HG03135 (cell line): ENCODE data around the gene SHB.

Experiments used
- ATAC-seq: cut with Tn5 transposase; IDR thresholded peaks from one replicate; pipeline ENCODE4 v1.9.1; 2021; ENCODE audit warnings: mild to moderate bottlenecking, moderate library complexity; ENCODE audit not compliant: unreplicated experiment

SHB gene

DNA sequence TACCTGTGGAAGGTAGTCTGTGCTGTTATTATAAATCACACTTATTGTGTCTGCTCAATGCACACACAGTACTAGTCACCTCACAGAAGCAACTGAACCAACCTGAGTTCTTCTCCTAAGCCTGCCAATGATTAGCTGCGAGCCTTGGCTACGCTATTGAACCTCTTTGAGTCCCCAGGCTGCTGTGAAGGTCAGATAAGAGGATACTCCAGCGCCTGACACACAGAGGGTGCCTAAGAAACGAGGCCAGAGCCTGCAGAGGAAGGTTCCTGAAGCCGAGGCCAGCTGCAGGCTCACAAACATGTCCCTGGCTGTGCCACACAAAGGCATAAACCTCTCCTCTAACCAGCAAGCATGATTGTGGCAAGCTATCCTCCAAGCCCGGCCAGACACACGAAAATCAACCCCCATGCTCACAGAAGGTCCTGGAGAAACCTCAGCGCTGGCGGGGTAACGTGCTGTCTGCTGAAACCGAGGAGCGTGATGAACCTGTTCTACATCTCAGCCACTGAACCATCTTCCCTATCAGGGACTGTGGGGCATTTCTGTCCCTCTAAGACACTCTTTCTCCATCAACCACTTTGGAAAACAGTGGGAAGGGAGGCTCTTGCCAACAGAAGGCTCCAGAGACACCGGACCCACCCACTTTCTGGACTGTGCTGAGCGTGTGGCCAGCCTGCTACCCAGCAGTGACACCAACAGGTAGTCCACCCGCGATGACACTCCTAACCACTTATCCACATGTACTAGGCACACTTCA is 111.9 kb downstream of the SHB start:
- ATAC-seq = no peak

DNA sequence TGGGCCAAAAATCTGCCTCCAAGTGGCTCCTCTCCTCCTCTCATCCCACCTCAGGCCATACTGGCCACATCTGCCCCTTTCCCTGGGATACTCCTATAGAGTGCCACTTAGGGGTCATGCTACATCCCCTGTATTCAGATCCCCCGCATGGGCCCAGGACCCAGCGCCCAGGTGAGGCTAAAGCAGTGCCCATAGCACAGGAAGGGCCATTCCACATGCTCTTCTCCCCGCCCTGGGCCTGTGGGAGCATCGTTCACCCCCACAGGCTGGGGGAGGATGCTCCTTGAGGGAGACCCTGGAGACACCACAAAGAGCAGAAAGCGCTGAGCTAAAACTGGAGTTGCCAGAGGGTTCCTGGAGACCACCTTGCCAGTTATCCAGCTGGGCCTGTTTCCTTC is 112.6 kb downstream of the SHB start:
- no peak for ATAC-seq

DNA sequence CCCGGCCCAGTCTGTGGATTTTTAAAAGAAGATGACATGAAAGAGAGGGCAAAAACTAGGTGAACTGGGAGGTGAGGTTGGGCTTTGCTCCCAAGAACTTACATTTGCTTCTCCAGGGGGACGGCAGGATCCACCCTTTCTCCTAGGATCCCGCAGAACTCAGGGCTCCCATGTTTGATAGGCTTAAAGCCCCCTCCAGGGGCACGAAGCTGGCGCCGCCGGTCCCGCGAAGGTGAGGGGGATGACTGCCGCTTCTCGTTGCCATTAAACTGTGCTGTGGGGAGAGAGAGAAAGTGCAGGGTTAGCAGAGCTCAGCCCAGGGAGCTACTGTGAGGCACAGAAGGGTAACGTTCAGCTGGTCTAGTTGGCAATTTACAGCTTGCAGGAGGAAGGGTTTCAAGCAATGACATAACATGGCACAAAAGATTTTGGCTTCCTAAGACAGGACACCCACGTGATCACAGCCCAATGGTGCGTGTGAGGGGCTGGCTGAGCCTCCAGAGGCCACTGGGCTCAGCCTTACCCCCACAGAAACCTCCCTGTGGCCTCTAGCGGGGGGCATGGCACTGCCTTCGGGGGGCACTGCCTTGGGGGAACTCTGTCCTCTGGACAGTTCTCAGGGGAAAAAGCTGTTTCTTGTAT is 113.1 kb downstream of the SHB start:
- ATAC-seq = no peak

DNA sequence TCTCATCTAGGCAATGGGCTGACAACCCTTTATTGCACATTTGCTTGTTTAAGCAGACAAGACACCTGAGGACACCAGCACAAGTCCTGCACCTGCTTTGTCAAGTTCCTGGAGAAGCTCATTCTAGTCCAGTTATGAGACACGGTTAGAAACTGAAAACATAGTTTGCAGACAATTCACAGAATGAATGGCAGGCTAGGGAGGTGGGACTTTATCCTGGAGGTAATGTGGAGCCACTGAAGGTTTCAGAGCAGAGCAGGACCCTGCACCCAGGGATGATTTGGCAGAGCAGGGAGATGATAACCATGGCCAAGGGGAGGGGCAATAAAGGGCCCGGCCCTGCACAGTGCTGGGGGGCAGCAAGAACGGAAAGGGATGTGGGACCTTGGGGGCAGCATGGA is 114.4 kb downstream of the SHB start:
- ATAC-seq = peak; percentile 53

DNA sequence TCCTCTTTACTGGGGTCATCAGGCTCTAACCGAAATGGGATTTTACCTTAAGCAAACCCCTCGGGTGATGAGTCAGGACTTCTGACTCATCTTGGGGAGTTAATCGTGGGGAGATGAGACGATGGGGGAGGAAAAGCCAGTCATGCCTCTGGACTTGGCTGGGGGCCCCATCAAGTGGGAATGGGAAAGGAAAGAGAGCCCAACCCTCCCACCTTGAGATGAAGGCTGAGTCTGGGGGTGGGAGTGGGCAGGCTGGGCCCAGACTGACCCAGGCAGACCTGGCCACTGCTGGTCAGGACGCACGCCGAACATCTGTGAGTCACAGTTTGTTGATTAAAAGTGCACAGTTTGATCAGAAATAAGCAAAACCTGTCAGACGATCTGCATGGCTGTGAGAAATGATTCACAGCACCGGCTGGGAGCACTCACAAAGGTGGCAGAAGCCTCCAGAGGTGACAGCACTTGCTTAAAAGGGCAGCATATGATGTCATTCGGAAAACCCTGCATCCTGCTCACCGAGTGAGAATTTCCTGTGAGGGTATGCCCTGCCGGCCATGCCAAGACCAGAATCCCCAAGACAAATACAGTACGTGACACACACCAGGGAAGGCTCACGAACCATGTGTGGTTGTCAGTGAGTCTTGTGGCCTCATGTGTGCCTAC is 115.1 kb downstream of the SHB start:
- peak; percentile 53 for ATAC-seq

DNA sequence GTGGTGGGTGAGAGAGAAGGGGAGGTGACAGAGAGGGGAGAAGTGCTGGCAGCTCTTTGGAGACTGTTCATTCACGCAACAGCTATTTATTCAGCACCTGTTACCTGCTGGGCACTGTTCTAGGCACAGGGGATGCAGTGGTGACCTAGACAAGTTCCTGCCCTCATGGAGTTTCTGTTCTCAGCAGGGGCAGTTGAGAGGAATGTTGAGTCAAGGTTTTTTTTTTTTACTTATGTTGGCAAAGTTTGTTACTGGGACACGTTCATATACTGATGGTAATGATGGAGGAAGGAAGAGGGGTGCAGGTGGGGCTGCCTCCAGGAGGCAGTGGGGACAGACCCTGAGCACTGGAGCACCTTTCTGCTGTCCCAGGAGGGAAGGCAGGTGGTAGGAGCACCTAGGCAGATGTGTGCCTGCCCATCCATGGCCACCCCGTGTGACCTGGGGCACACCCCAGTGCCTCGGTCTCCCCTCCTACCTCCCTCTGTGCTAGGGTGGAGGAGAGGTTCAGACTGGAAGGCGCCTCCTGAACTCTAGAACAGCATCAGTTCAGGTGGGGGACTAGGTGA is 115.7 kb downstream of the SHB start:
- ATAC-seq = no peak

GRCh38 chr9:37952731-37953130 is 116.3 kb downstream of the SHB start:
- ATAC-seq = no peak

DNA sequence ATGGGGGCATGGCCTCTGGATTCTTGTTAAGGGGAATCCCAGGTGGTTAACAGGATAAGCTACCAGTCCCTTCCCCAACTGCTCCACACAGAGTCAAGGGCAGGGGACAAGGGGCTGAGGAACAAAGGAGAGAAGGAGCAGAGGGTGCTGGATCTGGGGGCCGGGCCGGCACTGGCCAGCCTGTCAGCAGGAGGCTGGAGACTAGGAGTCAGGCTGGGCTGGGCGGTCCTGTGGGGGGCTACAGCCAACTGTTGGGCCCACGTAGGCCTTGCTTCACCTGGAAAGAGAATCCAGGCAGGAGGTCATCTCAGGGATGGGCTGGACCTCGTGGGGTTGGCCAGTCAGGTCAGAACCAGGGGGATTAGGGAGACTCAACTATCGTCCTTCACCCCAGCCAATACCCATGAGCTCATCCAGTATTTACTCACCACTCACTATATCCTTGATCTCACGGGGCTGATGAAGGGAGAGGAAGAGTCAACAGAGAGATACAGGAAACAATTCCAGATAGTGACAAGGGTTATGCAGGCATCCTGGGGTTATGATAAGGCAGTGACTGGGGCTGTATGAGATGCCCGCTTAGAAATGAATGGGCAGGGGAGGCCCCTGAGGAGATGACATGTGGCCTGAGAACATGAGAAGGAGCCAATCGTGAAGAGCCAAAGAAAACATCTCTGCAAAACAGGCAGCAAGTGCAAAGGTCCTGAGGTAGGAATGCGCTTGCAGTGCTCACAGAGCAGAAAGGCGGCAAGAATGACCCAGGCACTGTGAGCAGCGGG is 117.2 kb downstream of the SHB start:
- no peak for ATAC-seq

DNA sequence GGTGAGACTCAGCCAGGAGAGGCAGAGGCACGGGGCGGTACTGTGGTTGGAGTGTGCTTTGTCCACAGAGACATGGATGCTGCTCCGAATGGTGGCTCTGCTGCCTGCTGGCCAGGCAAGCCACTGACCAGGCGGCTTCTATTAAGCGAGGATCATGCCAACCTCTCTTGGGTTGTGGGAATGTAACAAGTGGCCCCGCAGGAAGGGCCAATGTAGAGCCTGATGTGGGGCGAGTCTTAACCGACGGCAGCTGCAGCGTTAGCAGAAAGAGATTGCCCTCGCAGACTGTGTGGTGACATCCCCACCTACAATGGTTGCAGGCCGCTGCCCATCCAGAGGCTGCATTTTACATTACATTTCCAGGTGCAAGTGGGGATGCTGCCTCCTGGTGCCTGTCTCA is 118.5 kb downstream of the SHB start:
- no peak for ATAC-seq

DNA sequence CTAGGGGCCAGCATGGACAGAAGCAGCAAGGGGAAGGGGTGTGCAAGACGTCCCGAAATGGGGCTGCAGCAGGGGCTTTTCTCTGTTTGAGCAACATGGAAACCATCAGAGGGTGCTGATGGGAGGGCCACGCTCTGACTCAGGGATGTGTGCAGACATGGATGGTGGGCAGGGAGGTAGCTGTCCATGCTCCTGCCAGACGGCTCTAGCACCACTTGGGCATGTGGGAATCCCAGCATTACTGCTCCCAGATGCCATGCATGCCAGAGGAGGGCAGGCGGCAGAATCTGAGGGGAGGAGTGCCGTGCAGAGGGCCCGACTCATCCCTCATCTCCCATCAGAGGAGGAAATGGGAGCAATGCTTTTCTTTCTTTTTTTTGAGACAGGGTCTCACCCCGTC is 119.5 kb downstream of the SHB start:
- ATAC-seq = no peak

DNA sequence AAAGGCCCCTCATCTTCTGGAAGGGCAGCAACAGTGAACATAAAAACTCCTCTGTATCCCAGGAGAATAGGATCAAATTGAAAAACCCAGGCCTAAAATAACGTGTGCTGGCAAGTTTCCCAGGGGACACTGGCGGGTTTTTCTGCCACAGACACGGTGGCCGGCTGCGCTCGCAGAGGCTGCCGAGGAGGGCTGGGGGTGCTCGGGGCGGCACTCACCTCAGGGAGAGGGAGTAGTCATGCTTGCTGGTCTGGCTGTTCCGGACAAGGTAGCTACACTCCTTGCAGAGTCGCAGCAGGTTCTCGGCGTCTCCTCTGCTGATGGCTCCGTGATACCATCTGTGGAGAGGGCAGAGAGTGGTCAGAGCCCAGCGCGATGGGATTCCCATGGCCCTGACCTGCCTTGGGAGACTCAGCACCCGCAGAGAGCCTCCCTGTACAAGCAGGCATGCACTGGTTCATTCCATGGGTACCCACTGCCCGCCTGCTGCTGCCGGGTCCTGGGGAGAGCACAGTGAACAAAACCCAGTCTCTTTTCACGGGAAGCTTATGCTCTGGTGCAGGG is 120.5 kb downstream of the SHB start:
- no peak for ATAC-seq

DNA sequence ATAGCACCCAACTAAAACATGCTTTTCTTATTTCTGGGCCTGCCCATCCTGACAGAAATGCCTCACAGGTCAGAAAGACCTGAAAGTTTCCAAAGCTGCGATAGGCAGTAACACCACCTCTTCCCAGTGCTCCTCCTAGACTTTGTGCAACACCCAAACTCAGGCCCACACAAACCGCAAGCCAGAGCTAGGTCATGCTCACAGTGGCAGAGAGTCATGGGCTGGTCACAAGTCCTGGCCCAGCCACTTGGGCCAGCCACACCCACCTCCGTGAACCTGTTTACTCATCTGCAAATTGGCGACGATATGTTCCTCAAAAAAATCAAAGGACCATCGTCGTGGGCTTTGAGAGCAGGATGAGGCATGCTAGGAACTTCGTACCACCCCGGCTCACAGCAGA is 121.0 kb downstream of the SHB start:
- no peak for ATAC-seq

DNA sequence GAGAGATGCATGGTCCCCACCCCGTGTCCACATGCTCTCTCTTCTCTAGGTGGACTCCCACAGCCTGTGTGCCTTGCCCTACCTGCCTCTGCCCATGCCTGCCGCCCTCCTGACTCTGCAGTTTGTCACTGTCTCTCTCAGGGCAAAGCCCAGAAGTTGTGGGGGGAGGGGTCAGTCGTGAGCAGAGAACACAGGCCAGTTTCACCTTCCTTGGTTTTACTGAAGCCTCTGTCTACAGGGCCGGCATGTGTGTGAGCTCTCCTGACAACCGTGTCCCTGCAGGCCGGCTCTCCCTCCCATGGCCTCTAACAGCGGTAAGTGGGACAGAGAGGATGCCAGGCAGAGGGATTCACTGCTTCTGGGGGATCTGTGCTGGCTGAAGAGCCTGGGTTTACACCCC is 121.6 kb downstream of the SHB start:
- ATAC-seq = no peak

- no peak for ATAC-seq
Observed at GRCh38 chr9:37946971-37947370, 122.1 kb downstream of the SHB start.

GRCh38 chr9:37946041-37946440 is 123.0 kb downstream of the SHB start:
- ATAC-seq = no peak

- ATAC-seq = no peak
Observed at GRCh38 chr9:37944671-37945481, 124.2 kb downstream of the SHB start.

DNA sequence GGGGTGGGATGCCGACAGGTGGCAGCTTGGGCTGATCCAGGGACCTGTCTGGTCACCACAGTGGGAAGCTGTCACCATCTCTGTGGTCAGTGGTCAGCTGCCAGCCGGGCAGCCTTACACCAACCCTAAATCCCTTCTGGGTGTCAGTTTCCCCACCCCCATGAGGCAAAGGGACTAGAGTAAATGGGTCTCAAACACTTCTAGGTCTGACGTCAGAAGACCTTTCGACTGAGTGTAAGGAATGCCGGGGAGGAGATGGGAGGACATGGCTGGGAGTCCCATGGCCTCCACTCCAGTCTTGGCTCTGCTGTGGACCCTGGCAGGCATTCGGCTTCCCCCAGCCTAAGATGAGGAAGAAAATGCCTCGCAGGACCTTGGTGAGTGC is 124.8 kb downstream of the SHB start:
- no peak for ATAC-seq

- no peak for ATAC-seq
Observed at GRCh38 chr9:37943345-37944265, 125.4 kb downstream of the SHB start.
